Fibroblast of skin of left biceps (primary cell): ENCODE results near the gene RAD51B.

Source experiments
- DNase-seq, 2 experiments: peaks; one replicate each; pipeline ENCODE4 v3.0.0-alpha.2; 2013; ENCODE audit warnings: low read depth in 2 of 2

The RAD51B gene

DNA sequence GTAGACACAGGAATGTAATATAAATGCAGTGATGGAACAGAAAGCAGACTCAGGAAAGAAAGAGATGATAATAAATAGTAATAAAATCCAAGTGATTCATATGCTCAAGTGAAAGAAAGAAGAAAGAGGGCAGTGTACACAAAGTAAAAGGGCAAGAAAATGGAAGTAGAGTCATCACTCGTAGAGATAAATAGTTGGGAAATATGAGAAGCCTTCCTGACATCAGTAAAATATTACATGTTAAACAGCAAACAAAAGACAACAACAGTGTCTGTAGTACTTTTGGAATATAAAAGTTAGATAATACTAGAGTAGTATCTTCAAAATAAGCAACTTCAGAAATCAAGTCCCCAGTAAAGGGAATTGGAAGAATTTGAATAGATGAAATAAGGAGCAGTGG, 412.3 kb downstream of the RAD51B start:
- no peak for DNase-seq

- peak; percentile 96 for DNase-seq
Observed at GRCh38 chr14:68232300-68233055, 412.9 kb downstream of the RAD51B start.

GRCh38 chr14:68233101-68233784, 413.7 kb downstream of the RAD51B start:
- no peak for DNase-seq

DNA sequence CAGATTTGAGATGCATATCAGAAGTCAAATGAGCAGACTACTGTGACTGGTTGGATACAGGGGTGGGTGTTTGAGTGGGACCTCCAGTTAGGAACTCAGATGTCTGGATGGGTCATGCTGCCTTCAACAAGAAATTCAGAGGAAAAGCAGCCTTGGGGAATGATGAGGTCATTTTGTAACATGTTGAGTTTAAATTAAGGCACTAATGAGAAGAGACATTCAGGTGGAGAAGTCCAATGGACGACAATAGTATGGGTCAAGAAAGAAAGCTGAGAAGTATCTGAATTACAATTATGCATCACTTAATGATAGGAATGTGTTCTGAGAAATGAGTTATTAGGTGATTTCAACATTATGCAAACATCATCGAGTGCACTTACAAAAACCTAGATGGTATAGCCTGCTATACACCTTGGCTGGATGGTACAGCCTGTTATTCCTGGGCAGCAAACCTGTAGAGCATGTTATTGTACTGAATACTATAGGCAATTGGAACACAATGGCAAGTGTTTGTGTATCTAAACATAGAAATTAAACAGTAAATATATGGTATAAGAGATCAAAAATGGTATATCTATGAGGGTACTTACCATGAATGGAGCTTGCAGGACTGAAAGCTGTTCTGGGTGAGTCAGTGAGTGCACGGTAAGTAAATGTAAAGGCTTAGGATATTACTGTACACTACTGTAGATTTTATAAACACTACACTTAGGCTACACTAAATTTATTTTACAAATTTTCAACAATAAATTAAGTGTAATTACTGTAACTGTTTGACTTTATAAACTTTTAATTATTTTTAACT, 414.7 kb downstream of the RAD51B start:
- DNase-seq = no peak

DNA sequence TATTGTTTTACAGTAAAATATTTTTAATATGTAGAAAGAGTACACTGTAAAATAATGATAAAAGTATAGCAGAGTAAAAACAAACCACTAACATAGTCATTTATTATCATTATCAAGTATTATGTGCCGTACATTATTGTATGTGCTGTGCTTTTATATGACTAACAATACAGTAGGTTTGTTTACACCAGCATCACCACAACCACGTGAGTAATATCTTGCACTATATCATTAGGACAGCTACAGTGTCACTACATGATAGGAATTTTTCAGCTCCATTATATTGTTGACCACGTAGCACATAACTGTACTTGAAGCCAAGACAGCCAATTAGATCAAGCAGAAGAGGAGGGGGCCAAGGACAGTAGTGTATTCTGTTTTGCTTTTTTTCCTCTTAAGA, 415.4 kb downstream of the RAD51B start:
- peak; percentile 26 for DNase-seq

- no peak for DNase-seq
Observed at GRCh38 chr14:68236582-68237458, 417.2 kb downstream of the RAD51B start.

GRCh38 chr14:68238551-68238950, 419.0 kb downstream of the RAD51B start:
- peak; percentile 19 to 31 for DNase-seq

DNA sequence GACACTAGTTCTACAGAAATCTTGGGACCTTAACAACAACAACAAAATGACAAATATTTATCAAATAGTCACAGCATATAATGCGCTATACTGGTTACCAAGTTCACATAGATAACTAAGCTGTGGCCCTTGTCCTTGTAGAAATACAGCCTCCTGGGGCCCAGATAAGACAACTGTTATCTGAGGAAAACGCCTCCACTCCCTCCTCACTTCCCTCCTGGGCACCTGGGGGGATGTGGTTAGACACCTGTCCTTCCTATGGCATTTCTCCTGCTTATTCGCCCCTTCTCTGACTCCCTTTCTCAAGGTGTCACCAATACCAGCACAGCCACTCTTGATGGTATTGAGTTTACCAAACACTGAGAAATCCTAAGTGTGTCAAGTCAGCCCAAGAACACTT, 419.4 kb downstream of the RAD51B start:
- no peak for DNase-seq

- no peak for DNase-seq
Observed at GRCh38 chr14:68239988-68240771, 420.6 kb downstream of the RAD51B start.

DNA sequence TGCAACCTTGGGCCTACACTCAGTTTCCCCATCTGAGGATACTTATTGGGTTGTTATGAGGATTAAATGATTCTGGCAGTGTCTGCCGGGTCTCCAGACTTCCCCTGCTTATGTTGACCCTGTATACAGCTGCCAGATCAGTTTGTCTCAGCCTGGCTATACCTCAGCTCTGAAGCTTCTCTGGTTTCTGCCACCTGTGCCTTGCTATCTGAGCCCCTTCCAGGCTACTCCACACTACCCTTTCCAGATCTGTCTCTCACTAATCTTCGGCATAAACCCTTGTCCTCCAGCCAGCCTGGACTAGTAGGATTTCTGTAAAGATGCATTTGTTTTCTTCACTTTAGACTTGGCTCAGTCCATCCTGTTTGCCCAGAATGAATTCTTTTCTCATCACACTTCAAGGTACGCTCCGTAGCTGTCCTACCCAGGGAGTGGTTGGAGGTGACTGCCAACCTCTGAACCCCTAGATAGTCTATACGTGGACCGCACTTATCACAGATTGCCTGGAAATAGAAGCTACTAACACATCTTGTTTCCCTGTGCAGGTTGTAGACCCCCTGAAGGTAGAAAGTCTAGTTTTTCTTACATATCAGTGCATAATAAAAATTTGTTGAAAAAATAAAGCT, 422.4 kb downstream of the RAD51B start:
- DNase-seq = no peak

DNA sequence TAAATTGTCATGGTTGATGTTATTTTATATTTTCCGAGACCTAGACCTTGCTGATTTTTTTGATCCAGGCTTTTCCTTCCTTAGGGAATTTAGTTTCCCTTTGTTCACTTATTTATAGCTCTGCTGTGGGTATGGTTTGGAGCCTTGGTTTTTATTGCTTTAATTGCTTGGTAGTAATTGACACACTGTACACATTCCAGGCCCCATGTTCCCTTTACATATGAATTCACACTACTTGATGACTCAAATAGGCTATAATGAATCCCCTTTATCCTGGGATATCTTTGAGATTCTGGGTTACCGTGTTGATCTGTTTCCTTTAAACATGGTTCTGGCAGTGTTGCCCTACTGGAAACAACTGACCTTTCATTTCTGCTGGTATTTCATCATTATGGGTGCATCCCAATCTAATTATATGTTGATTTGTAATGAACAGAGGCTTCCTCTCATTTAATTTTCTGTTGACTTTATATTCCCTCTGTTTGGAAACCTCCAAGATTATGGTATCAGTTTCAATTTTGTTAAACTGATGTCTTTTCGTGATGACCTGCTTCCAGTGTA, 424.0 kb downstream of the RAD51B start:
- no peak for DNase-seq

- no peak for DNase-seq
Observed at GRCh38 chr14:68244262-68244980, 424.8 kb downstream of the RAD51B start.

- peak; percentile 55 to 62 for DNase-seq
Observed at GRCh38 chr14:68245146-68246073, 425.8 kb downstream of the RAD51B start.

DNA sequence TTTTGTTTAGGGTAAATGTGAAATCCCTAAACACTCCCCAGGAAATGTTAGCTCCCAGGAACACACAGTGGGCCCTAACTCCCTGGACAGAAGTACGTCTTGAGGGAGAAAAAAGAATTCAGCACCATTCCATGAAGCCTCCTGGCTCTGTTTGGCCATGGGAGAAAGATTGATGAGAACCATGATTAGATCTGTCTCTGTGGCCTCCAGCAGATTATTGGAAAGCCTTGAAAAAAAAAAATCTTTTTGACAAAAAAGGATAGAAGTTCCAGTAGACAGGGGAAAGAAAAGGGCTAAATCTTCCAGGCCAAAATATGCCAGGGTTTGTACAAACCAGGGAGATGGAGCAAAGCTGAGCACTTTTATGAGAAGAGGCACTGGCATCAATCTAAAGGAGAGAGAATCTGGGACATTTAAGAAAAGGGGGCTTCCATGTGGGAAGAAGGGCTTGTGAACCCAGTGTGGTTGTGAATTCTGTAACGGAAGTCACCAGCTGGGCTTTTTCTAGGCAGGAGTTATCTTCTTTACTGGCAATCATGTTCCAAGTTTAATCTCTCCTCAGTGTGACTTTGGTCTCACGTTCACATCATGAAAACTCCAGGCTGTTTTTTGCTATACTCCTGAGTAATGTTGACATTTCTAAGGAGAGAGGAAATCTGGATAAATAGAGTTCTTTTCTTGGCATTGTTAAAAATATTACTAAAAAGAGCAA, 426.7 kb downstream of the RAD51B start:
- DNase-seq = peak in 1 of 2 experiments; percentile 40

DNA sequence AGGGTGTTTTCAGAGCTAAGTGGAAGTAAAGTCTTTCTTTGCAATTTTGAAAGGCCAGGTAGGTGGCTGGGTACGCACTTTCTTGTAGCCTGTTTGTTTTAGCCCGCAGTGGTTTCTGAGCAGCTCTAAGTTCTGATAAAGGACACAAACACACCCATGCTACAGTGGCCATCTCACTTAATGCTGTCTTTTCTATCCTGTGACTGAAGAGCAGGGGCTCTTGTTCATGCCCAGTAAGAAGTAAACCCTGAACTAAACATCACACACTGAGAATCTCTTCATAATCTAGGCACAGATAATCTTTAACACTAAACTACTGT, 427.2 kb downstream of the RAD51B start:
- DNase-seq = no peak

GRCh38 chr14:68247274-68247673, 427.7 kb downstream of the RAD51B start:
- DNase-seq = no peak

GRCh38 chr14:68247676-68248268, 428.2 kb downstream of the RAD51B start:
- DNase-seq = peak in 1 of 2 experiments; percentile 33
